Adrenal gland (tissue), 12 donors: Measurements from ENCODE around the gene GRK6. TPM values are rescaled to one million over a fixed set of nuclear protein-coding genes. Genes with fewer than 3 reads are reported as not detected.

ENCODE experiments used
- DNase-seq, 7 donors: peaks; one replicate each; pipeline ENCODE4 v3.0.0-alpha.2; 2019 to 2020
- H3K27ac ChIP-seq, 5 donors: fragments of 200-600 bp; sonication (generic) in 4 of 5; 1 replicate in 3 of 5; 2 replicates in 2 of 5; pipeline versions ENCODE4 v1.5.1 to v1.8.0; 2016 to 2020; ENCODE audit warnings: mild to moderate bottlenecking in 1 of 5
- H3K27me3 ChIP-seq: fragments of 200-600 bp; 2 replicates; pipeline ENCODE4 v1.8.0; 2021
- H3K36me3 ChIP-seq, 2 donors: fragments of 200-600 bp; replicated peaks in 1 of 2; 1 replicate in 1 of 2; 2 replicates in 1 of 2; pipeline versions ENCODE4 v1.5.1 to v1.8.0; 2018 to 2022
- H3K4me1 ChIP-seq, 2 donors: fragments of 200-600 bp; replicated peaks in 1 of 2; 1 replicate in 1 of 2; 2 replicates in 1 of 2; pipeline versions ENCODE4 v1.5.1 to v1.8.0; 2018 to 2021
- H3K4me3 ChIP-seq, 4 donors: fragments of 200-600 bp; sonication (generic) in 3 of 4; one replicate each; pipeline ENCODE4 v1.5.1; 2016 to 2018
- H3K9me3 ChIP-seq, 3 donors: fragments of 200-600 bp; sonication (generic) in 1 of 3; replicated peaks in 1 of 3; 1 replicate in 2 of 3; 2 replicates in 1 of 3; pipeline versions ENCODE4 v1.5.1 to v1.8.0; 2016 to 2021
- POLR2A ChIP-seq, 2 donors: fragments of 450-650 bp; IDR thresholded peaks; one replicate each; pipeline ENCODE4 v1.6.1; 2017; ENCODE audit warnings: antibody characterized with exemption in 2 of 2, mild to moderate bottlenecking in 2 of 2, moderate library complexity in 1 of 2
- WGBS, 4 donors: extraction: QIAGEN DNeasy Blood & Tissue Kit in 2 of 4; methylation state at CpG; one replicate each; pipeline versions ENCODE4 v1.1.5 to v1.1.7; 2013 to 2017; 5-methylcytosine and 5-hydroxymethylcytosine counted together
- intact Hi-C, 2 donors: fragments of 100-400 bp; cut with DNase I; formaldehyde crosslinking; loops; one replicate each; pipeline versions ENCODE4 v1.14.1 to v1.15.0; 2022 to 2023
- polyA plus RNA-seq, 3 donors: library from polyadenylated mRNA; stranded (reverse); fragments of 200-250 nt in 2 of 3; fragments of 350-450 nt in 1 of 3; fragmentation: Illumina TruSeq in 1 of 3; extraction: RNeasy Lipid Tissue Mini Kit (QIAGEN cat#74804) in 1 of 3; gene quantifications; one replicate each; pipeline ENCODE4 v1.2.3, GENCODE V29; 2013 to 2014
- total RNA-seq, 9 donors: library from RNA; depleted of rRNA in 4 of 9; stranded (reverse); fragments of >200 nt in 4 of 9; fragments of 120-200 nt in 1 of 9; fragmentation: NEBNext Ultra II Directional in 1 of 9; extraction: Animal tissue kit (Norgen Biotek cat#: 25700) in 1 of 9; gene quantifications; one replicate each; pipeline versions ENCODE4 v1.1.0 to v1.2.4, GENCODE V29; 2013 to 2023
- TF ChIP-seq, protein P1 (sequence below), 6 experiments: fragments of 450-650 bp in 4 of 6; fragments of 200-600 bp in 2 of 6; sonication (generic) in 1 of 6; IDR thresholded peaks; 1 replicate in 5 of 6; 2 replicates in 1 of 6; pipeline versions ENCODE4 v1.5.1 to v1.8.0; 2016 to 2021; ENCODE audit warnings: antibody characterized with exemption in 6 of 6, mild to moderate bottlenecking in 2 of 6, moderate library complexity in 1 of 6
- donor health status: healthy with polysubstance abuse.
- donor health status: Bipolar disorder and iron deficiency.
- donor health status: DM: yes; HTN: yes; CAD: no.
- donor health status: DM: no; HTN: no; CAD: no.
- donor health status: DM: no; HTN: no; CAD: no.
- donor health status: DM: yes; HTN: yes; CAD: no.

GRK6 gene
- total and polyA plus RNA-seq, 12 donors: 3.5 to 31.9 (median 21.7) TPM

GRCh38 chr5:177439518-177440053, 13.1 kb downstream of the GRK6 start:
- no peak for DNase-seq
- WGBS, 4 donors: 87 to 99% (median 97%) methylated on average over 4 of the region's 4 CpGs
- intact Hi-C loops: no loop called here

DNA sequence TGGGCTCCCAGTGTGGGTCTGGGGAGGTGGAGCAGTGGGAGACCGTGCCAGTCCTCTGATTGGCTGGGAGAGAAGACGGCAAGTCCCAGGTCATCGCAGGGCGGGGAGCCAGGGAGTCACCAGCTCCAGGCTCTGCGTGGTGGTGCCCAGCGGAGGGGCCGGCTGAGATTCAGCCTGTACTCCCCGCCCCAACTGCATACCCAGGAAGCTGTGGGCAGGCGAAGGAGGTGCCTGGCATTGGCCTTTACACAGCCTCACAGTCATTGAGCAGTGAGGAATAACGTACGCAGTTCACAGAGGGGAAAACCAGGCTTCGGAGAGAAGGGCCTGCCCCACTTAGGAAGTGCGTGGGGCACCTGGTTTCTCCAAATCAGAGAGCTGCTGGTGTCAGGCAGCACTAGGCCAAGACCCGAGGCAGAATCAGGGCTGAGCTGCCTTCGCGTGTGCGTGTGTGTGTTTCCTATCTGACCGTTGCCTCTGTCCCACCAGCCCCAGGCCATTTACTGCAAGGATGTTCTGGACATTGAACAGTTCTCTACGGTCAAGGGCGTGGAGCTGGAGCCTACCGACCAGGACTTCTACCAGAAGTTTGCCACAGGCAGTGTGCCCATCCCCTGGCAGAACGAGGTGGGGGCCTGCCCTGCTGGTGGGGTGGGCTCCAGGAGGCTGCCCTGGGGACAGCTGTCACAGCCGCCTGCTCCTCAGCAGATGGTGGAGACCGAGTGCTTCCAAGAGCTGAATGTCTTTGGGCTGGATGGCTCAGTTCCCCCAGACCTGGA, 13.9 kb downstream of the GRK6 start:
- H3K27me3 ChIP-seq: no peaks in the 10 kb centered on the region
- DNase-seq: peak in 1 of 7 donors; percentile 75
- H3K9me3 ChIP-seq: no peaks in the 10 kb centered on the region
- H3K27ac ChIP-seq: peak overlapping the region in 1 of 5 donors; percentile 51
- WGBS, 4 donors: 71 to 91% (median 89%) methylated on average over 7 to 24 of the region's 24 CpGs
- peaks cover 0 to 24% of the 10 kb centered on the region in 2 donors for H3K36me3 ChIP-seq
- intact Hi-C loops: no loop called here
- H3K4me3 ChIP-seq: no peak overlapping the region
- no peak for TF ChIP-seq POLR2A (IDR thresholded peaks at IDR 0.05)
- TF ChIP-seq, protein P1, sequence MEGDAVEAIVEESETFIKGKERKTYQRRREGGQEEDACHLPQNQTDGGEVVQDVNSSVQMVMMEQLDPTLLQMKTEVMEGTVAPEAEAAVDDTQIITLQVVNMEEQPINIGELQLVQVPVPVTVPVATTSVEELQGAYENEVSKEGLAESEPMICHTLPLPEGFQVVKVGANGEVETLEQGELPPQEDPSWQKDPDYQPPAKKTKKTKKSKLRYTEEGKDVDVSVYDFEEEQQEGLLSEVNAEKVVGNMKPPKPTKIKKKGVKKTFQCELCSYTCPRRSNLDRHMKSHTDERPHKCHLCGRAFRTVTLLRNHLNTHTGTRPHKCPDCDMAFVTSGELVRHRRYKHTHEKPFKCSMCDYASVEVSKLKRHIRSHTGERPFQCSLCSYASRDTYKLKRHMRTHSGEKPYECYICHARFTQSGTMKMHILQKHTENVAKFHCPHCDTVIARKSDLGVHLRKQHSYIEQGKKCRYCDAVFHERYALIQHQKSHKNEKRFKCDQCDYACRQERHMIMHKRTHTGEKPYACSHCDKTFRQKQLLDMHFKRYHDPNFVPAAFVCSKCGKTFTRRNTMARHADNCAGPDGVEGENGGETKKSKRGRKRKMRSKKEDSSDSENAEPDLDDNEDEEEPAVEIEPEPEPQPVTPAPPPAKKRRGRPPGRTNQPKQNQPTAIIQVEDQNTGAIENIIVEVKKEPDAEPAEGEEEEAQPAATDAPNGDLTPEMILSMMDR (IDR thresholded peaks at IDR 0.05): no peak
- H3K4me1 ChIP-seq: peaks cover 0 to 4% of the 10 kb centered on the region in 2 donors

More at GRCh38 chr5:177439518-177440053, 13.1 kb downstream of the GRK6 start:
- Histone ChIP-seq H3K27ac (peak overlapping the region in 1 of 5 donors; percentile 51), H3K27me3 (no peaks in the 10 kb centered on the region), H3K9me3 (no peaks in the 10 kb centered on the region), H3K36me3 (peaks cover 0 to 31% of the 10 kb centered on the region in 2 donors), H3K4me3 (no peak overlapping the region), H3K4me1 (peaks cover 0 to 4% of the 10 kb centered on the region in 2 donors)
- TF ChIP-seq, protein P1 (IDR thresholded peaks at IDR 0.05): no peak
- no peak for TF ChIP-seq POLR2A (IDR thresholded peaks at IDR 0.05)

GRCh38 chr5:177440990-177441780, 14.7 kb downstream of the GRK6 start:
- H3K4me1 ChIP-seq: peaks cover 1 to 3% of the 10 kb centered on the region in 2 donors
- peaks cover 0 to 16% of the 10 kb centered on the region in 2 donors for H3K36me3 ChIP-seq
- H3K27me3 ChIP-seq: no peaks in the 10 kb centered on the region
- no peak overlapping the region for H3K27ac ChIP-seq
- no peak overlapping the region for H3K4me3 ChIP-seq
- peak in 1 of 7 donors; percentile 11 for DNase-seq
- H3K9me3 ChIP-seq: no peaks in the 10 kb centered on the region
- intact Hi-C loops: no loop called here
- no peak for TF ChIP-seq POLR2A (IDR thresholded peaks at IDR 0.05)
- TF ChIP-seq, protein P1 (IDR thresholded peaks at IDR 0.05): no peak
- WGBS, 4 donors: 85 to 93% (median 89%) methylated on average over 6 to 26 of the region's 26 CpGs
